HFF-Myc (cell line): Measurements from ENCODE around the gene LRRK1.

Source experiments
- DNase-seq: peaks from one replicate; pipeline ENCODE4 v3.0.0-alpha.2; 2011; ENCODE audit warnings: low read depth; ENCODE audit errors: extremely low read depth
- H3K4me3 ChIP-seq: replicated peaks from 2 replicates; pipeline ENCODE4 v1.5.1; 2011; ENCODE audit warnings: low read depth, mild to moderate bottlenecking, control low read depth, low read length
- TF ChIP-seq, protein P1 (sequence below): IDR thresholded peaks from 2 replicates; pipeline ENCODE4 v1.5.1; 2012; ENCODE audit warnings: mild to moderate bottlenecking, low read depth, low read length, control low read depth; ENCODE audit errors: missing control alignments

The LRRK1 gene

DNA sequence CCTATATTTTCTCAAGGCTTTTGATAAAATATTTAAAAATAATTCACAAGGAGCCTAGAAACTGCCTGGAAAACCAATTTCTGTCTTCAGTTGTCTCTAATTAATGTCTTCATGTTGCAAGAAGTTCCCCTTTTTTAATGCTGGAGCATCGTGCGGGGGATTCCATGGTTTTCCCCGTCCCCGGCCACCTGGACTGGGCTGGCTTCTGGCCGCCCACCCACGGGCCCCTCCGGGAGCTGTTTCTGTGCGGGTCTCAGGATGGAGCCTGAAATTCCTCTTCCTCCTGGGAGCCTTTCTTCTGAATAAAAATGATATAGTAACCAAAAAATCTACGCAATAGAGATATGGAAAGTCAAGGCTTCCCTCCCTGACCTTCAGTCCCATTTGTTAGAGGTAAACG, 8.1 kb upstream of the LRRK1 start:
- DNase-seq: no peak
- no peak overlapping the region for H3K4me3 ChIP-seq
- TF ChIP-seq, protein P1, sequence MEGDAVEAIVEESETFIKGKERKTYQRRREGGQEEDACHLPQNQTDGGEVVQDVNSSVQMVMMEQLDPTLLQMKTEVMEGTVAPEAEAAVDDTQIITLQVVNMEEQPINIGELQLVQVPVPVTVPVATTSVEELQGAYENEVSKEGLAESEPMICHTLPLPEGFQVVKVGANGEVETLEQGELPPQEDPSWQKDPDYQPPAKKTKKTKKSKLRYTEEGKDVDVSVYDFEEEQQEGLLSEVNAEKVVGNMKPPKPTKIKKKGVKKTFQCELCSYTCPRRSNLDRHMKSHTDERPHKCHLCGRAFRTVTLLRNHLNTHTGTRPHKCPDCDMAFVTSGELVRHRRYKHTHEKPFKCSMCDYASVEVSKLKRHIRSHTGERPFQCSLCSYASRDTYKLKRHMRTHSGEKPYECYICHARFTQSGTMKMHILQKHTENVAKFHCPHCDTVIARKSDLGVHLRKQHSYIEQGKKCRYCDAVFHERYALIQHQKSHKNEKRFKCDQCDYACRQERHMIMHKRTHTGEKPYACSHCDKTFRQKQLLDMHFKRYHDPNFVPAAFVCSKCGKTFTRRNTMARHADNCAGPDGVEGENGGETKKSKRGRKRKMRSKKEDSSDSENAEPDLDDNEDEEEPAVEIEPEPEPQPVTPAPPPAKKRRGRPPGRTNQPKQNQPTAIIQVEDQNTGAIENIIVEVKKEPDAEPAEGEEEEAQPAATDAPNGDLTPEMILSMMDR: no peak

DNA sequence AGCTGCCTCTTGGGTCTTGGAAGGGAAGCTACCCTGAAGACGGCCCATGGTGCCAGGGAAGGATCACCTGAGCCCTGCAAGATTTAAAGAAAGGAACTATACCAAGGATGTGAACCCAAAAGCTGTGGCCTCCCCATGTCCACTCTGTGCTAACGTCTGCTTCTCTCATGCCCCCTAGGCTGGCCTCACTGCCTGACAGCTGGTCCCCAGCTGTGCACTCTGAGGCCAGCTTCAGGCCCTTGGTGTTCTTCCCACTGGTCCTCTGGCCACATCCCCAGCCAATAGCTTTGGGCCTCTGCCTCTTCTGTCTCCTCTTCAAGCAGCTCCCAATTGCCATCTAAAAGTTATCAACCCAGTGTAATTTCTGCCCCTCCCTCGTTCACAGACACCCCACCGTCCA, 5.2 kb upstream of the LRRK1 start:
- no peak overlapping the region for H3K4me3 ChIP-seq
- no peak for DNase-seq
- TF ChIP-seq, protein P1: no peak

DNA sequence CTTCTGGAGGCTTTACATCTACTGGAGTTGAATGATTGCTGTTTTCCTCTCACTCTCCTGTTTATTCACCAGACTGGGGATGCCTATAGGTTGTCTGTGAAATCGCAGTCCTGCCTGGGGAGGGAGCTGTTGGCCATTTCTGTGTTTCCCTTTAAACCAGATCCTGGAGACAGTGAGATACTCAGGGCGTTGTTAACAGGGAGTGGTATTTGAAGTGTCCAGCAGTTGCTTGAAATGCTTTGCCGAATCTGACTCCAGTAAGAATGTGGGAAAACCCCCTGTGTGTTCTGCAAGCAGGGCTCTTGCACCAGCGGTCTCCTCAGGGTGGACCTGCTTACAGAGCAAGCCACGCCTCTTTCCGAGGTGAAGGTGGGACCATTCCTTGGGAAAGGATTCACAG, 4.3 kb upstream of the LRRK1 start:
- no peak for DNase-seq
- TF ChIP-seq, protein P1: peak; percentile 23
- H3K4me3 ChIP-seq: no peak overlapping the region

GRCh38 chr15:100918034-100918689, 995 bp upstream of the LRRK1 start:
- peak; percentile 47 for DNase-seq
- TF ChIP-seq, protein P1: peak; percentile 95
- peak overlapping the region; percentile 55 for H3K4me3 ChIP-seq

DNA sequence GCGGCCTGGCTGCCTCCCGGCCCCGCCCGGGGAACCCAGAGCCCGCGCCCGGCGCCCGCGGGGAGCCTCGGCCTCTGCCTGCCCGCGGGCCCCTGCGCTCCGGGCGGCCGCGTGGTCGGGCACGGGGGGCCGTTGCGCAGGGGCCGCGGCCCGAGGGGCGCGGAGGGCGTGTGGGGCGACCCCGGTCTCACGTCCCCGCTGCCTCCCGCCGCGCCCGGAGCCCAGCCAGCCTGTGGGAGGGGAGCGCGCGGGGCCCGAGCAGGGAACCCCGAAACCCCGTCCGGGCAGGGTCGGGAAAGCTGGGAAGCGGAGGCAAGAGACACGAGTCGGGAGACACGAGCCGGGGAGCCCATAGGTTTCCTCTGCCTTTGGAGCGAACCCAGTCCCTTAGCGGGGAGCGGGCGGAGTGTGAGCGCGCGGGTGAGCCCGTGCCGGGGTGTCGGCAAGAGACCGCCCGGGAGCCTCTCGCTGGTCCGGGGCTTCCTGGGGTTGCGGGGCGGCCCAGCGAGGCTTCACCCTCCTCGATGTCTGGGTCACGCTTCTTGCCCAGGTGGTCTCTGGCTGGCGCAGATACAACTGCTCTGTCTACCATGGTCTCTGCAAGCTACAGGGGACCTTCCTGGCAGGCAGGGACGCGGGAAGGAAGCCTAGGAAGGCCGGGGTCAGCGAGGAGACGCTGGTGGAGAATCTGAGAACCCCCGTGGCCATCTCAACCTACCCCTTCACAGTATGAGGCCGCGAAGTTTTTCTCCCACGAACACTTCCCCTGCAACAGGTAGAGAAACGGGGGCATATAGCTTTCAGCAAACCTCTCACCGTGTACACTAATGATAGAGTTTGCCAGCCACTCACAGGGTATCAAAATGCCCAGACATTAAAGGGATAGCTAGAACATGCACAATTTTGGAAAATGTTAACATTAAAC, 586 bp downstream of the LRRK1 start:
- peak overlapping the region; percentile 68 for H3K4me3 ChIP-seq
- TF ChIP-seq, protein P1: no peak
- no peak for DNase-seq

GRCh38 chr15:100920516-100921135, 1.5 kb downstream of the LRRK1 start:
- no peak for DNase-seq
- peak overlapping the region; percentile 68 for H3K4me3 ChIP-seq
- TF ChIP-seq, protein P1: no peak
